Epithelial cell of proximal tubule (primary cell): ENCODE measurements around the gene DR1. TPM values are rescaled to one million over a fixed set of nuclear protein-coding genes. Genes with fewer than 3 reads are reported as not detected.

Experiments used
- DNase-seq: peaks from one replicate; pipeline ENCODE4 v3.0.0-alpha.2; 2011; ENCODE audit warnings: low read depth
- H3K4me3 ChIP-seq: 2 replicates; pipeline ENCODE4 v1.5.1; 2011; ENCODE audit warnings: low read depth, mild to moderate bottlenecking, low read length
- CTCF ChIP-seq: conservative IDR thresholded peaks from 2 replicates; pipeline ENCODE4 v1.5.1; 2012; ENCODE audit warnings: low read depth, mild to moderate bottlenecking, low read length
- total RNA-seq: library from RNA; depleted of rRNA; stranded (reverse); fragments of >200 nt; gene quantifications from 2 replicates; pipeline ENCODE4 v1.2.3, GENCODE V29; 2015

Gene DR1
- total RNA-seq, 1 donor from 2014 or later: 34.9 TPM

GRCh38 chr1:93339171-93339697, 6.5 kb upstream of the DR1 start:
- no peak for TF ChIP-seq CTCF
- H3K4me3 ChIP-seq: no peak overlapping the region
- no peak for DNase-seq

GRCh38 chr1:93340090-93340489, 5.6 kb upstream of the DR1 start:
- DNase-seq: no peak
- TF ChIP-seq CTCF: no peak
- no peak overlapping the region for H3K4me3 ChIP-seq

- no peak overlapping the region for H3K4me3 ChIP-seq
- DNase-seq: no peak
- TF ChIP-seq CTCF: no peak
These were observed 1.2 kb upstream of the DR1 start for GRCh38 chr1:93344484-93344883.

- H3K4me3 ChIP-seq: peak overlapping the region; percentile 79
- DNase-seq: no peak
- TF ChIP-seq CTCF: no peak
These were observed 648 bp upstream of the DR1 start for GRCh38 chr1:93344886-93345632.

GRCh38 chr1:93346421-93346993, 800 bp downstream of the DR1 start:
- DNase-seq: no peak
- no peak for TF ChIP-seq CTCF
- H3K4me3 ChIP-seq: peak overlapping the region; percentile 79

GRCh38 chr1:93347334-93347899, 1.7 kb downstream of the DR1 start:
- DNase-seq: no peak
- TF ChIP-seq CTCF: no peak
- peak overlapping the region; percentile 79 for H3K4me3 ChIP-seq
